Left ventricle myocardium inferior (tissue), 1 donor: ENCODE measurements around the gene LUZP2. TPM values are rescaled to one million over a fixed set of nuclear protein-coding genes. Genes with fewer than 3 reads are reported as not detected.

Experiments
- DNase-seq: peaks from one replicate; pipeline ENCODE4 v3.0.0-alpha.2; 2020
- H3K27ac ChIP-seq: fragments of 200-600 bp; replicated peaks from 2 replicates; pipeline ENCODE4 v1.8.0; 2021
- H3K27me3 ChIP-seq: fragments of 200-600 bp; 2 replicates; pipeline ENCODE4 v1.8.0; 2021; ENCODE audit warnings: low read depth
- H3K36me3 ChIP-seq: fragments of 200-600 bp; 2 replicates; pipeline ENCODE4 v1.8.0; 2021
- H3K4me1 ChIP-seq: fragments of 200-600 bp; 2 replicates; pipeline ENCODE4 v1.8.0; 2021
- H3K4me3 ChIP-seq: fragments of 200-600 bp; 2 replicates; pipeline ENCODE4 v1.8.0; 2021; ENCODE audit warnings: mild to moderate bottlenecking, moderate library complexity
- H3K9me3 ChIP-seq: fragments of 200-600 bp; replicated peaks from 2 replicates; pipeline ENCODE4 v1.8.0; 2021
- CTCF ChIP-seq: fragments of 200-600 bp; IDR thresholded peaks from 2 replicates; pipeline ENCODE4 v1.8.0; 2021; ENCODE audit warnings: antibody characterized with exemption, mild to moderate bottlenecking, borderline replicate concordance
- intact Hi-C: fragments of 100-400 bp; cut with micrococcal nuclease; formaldehyde crosslinking; loops from one replicate; pipeline ENCODE4 v1.11.0; 2022
- total RNA-seq: library from RNA; stranded (reverse); fragmentation: NEBNext Ultra II Directional; extraction: Animal tissue kit (Norgen Biotek cat#: 25700); gene quantifications from one replicate; pipeline ENCODE4 v1.2.1, GENCODE V29; 2021
- donor health status: DM: no; HTN: yes; CAD: no; lungs with severe emphysema.

Gene LUZP2
- total RNA-seq, 1 donor from 2014 or later, result not detected

DNA sequence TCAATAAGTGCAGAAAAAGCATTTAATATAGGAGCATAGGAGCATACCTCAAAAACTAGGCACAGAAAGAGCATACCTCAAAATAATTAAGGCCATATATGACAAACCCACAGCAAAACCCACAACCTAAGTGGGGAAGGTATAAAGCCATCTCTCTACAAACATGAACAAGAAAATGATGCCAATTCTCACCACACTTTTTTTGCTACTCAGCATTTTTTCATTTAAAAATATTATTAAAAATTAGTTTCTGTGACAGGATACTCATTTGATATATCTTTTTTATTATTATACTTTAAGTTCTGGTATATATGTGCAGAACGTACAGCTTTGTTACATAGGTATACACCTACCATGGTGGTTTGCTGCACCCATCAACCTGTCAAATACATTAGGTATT lies 352.0 kb downstream of the LUZP2 start:
- no peak overlapping the region for H3K27ac ChIP-seq
- H3K4me3 ChIP-seq, result no peak overlapping the region
- H3K36me3 ChIP-seq, result no peaks in the 10 kb centered on the region
- no peaks in the 10 kb centered on the region for H3K27me3 ChIP-seq
- TF ChIP-seq CTCF, result no peak
- intact Hi-C loops, result no loop called here
- peaks cover 21% of the 10 kb centered on the region for H3K9me3 ChIP-seq
- no peaks in the 10 kb centered on the region for H3K4me1 ChIP-seq
- DNase-seq, result no peak

- Histone ChIP-seq H3K9me3 (peaks cover 26% of the 10 kb centered on the region), H3K27me3 (no peaks in the 10 kb centered on the region), H3K36me3 (no peaks in the 10 kb centered on the region), H3K4me1 (no peaks in the 10 kb centered on the region), H3K4me3 (no peak overlapping the region), H3K27ac (no peak overlapping the region)
- no peak for TF ChIP-seq CTCF
- intact Hi-C loops, result no loop called here
- DNase-seq, result no peak
Measured at GRCh38 chr11:24855951-24856350, 359.1 kb downstream of the LUZP2 start.

DNA sequence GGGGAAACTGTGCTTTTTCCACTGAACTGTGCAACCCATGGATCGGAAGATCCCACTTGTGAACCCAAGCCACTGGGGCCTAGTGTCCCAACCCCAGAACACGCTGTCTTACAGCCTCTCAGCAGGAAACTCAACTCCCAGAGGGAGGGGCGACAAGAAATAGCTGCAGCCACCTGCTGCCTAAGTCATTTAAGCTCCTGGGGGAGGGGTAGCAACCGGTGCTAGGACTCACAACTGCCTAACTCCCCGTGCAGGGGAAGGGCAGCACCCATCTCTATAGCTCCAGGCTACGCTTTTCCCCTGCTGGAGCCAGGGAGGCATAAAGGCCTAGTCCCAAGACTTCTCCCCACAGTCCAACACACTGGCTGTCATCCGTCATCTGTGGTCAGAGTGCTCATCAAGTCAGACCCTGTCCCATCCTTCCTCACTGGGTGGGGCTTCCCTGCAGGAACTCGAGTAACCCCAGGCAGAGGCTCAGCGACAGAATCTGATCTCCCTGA lies 363.0 kb downstream of the LUZP2 start:
- Histone ChIP-seq H3K36me3 (no peaks in the 10 kb centered on the region), H3K27ac (no peak overlapping the region), H3K4me1 (no peaks in the 10 kb centered on the region), H3K27me3 (no peaks in the 10 kb centered on the region), H3K9me3 (peaks cover 32% of the 10 kb centered on the region), H3K4me3 (no peak overlapping the region)
- intact Hi-C loops, result no loop called here
- DNase-seq, result no peak
- no peak for TF ChIP-seq CTCF

- H3K36me3 ChIP-seq, result no peaks in the 10 kb centered on the region
- H3K4me3 ChIP-seq, result no peak overlapping the region
- no peak overlapping the region for H3K27ac ChIP-seq
- no peak for TF ChIP-seq CTCF
- H3K9me3 ChIP-seq, result peaks cover 32% of the 10 kb centered on the region
- intact Hi-C loops, result no loop called here
- H3K27me3 ChIP-seq, result no peaks in the 10 kb centered on the region
- no peak for DNase-seq
- H3K4me1 ChIP-seq, result no peaks in the 10 kb centered on the region
Measured at GRCh38 chr11:24861440-24861839, 364.6 kb downstream of the LUZP2 start.

DNA sequence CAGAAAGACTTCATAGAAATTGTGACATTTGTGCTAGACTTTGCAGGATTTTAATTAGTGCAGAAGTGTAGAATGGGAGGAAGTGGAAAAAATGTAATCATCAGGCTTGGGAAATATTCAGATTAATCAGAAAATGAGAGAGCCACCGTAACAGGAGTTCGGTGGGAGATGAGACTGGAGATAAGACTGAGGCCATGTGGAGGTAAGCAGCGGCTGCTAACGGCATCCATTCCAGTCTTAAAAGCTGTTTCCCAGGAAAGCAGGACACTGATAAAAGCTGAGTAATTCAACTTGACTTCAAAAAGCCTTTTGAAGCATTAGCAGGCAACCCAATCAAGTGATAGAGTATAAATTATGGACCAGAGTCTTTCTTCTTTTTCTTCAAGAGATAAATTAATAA lies 369.9 kb downstream of the LUZP2 start:
- H3K36me3 ChIP-seq, result no peaks in the 10 kb centered on the region
- DNase-seq, result no peak
- intact Hi-C loops, result no loop called here
- no peaks in the 10 kb centered on the region for H3K27me3 ChIP-seq
- H3K4me3 ChIP-seq, result no peak overlapping the region
- H3K9me3 ChIP-seq, result peaks cover 18% of the 10 kb centered on the region
- no peak for TF ChIP-seq CTCF
- H3K27ac ChIP-seq, result no peak overlapping the region
- H3K4me1 ChIP-seq, result no peaks in the 10 kb centered on the region

DNA sequence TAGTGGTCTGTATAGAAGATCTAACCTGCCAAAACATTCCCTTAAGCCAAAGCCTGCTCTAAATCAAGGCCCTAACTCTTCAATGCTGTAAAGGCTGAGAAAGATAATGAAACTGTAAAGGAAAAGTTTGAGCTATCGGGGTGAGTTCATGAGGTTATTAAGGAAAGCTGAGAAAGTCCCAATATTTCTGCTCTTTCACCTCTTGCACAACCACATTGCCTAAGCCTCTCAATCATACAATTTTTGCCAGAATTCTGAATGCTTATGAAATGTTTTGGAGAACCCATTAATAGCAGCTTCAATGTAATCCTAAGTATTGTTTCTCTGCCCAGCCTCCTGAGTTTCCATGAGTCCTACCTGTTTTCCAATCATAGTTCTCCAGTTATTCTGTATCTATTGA lies 373.2 kb downstream of the LUZP2 start:
- intact Hi-C loops, result no loop called here
- Histone ChIP-seq H3K36me3 (no peaks in the 10 kb centered on the region), H3K4me3 (no peak overlapping the region), H3K9me3 (no peaks in the 10 kb centered on the region), H3K4me1 (no peaks in the 10 kb centered on the region), H3K27me3 (no peaks in the 10 kb centered on the region), H3K27ac (no peak overlapping the region)
- DNase-seq, result no peak
- TF ChIP-seq CTCF, result no peak
